Measurements from ENCODE around the gene ILK. TPM values are rescaled to one million over a fixed set of nuclear protein-coding genes. Genes with fewer than 3 reads are reported as not detected.

The ILK gene
- total and polyA plus RNA-seq, 10 of the 15 experiments (the other 5 are each of a cell fraction or from before 2014, with no cell fraction given): 51.8 to 163 (median 92.0) TPM

- Histone ChIP-seq H3K4me3 (no peak overlapping the region), H3K9ac (ENCODE audit: control insufficient read depth, insufficient read depth, low read length) (no peak overlapping the region), H3K36me3 (ENCODE audit: control insufficient read depth in 2 of 2, insufficient read depth in 2 of 2, low read length in 1 of 2) (no peaks in the 10 kb centered on the region), H3K4me1 (ENCODE audit: control insufficient read depth, insufficient read depth, low read length) (no peaks in the 10 kb centered on the region), H4K20me1 (ENCODE audit: control insufficient read depth, insufficient read depth) (no peaks in the 10 kb centered on the region), H3K4me2 (ENCODE audit: control insufficient read depth, insufficient read depth) (no peak overlapping the region), H3K27me3 (replicated peaks in 1 of 2; ENCODE audit: control insufficient read depth in 2 of 2, insufficient read depth in 2 of 2, low read length in 1 of 2) (no peaks in the 10 kb centered on the region), H3K27ac (ENCODE audit: control insufficient read depth, insufficient read depth) (no peak overlapping the region), H3K79me2 (ENCODE audit: control insufficient read depth, insufficient read depth, low read length) (no peaks in the 10 kb centered on the region), H2AFZ (ENCODE audit: control insufficient read depth, low read depth, low read length) (no peak overlapping the region), H3K9me3 (replicated peaks; ENCODE audit: control insufficient read depth, insufficient read depth, low read length) (no peaks in the 10 kb centered on the region)
- TF ChIP-seq NR2C2 (IDR thresholded peaks at IDR 0.05; ENCODE audit: borderline replicate concordance, control insufficient read depth, insufficient read length, low read depth) (no peak), PBX3 (IDR thresholded peaks at IDR 0.05; ENCODE audit: insufficient replicate concordance, low read depth, low read length) (no peak), MTA2 (IDR thresholded peaks at IDR 0.05; ENCODE audit: low read depth) (no peak), RFX5 (IDR thresholded peaks at IDR 0.05; ENCODE audit: low read depth, low read length) (no peak), SP1 (IDR thresholded peaks at IDR 0.05; ENCODE audit: low read depth, low read length) (no peak), PAX5 (IDR thresholded peaks at IDR 0.05; ENCODE audit: borderline replicate concordance, low read depth, low read length) (no peak), BMI1 (IDR thresholded peaks at IDR 0.05; ENCODE audit: borderline replicate concordance) (no peak), IKZF2 (IDR thresholded peaks at IDR 0.05) (no peak), NFXL1 (IDR thresholded peaks at IDR 0.05; ENCODE audit: borderline replicate concordance) (no peak), ZZZ3 (IDR thresholded peaks at IDR 0.05; ENCODE audit: control insufficient read depth, insufficient read length, low read depth) (no peak), RELA (IDR thresholded peaks at IDR 0.05; ENCODE audit: borderline replicate concordance, partially characterized antibody) (no peak), CREM (IDR thresholded peaks at IDR 0.05; ENCODE audit: low read depth) (no peak), KAT2A (conservative IDR thresholded peaks at IDR 0.05; ENCODE audit: control insufficient read depth, low read depth, low read length) (no peak), POU2F2 (IDR thresholded peaks at IDR 0.05; ENCODE audit: borderline replicate concordance, low read depth, low read length) (no peak), E4F1 (IDR thresholded peaks at IDR 0.05; ENCODE audit: borderline replicate concordance, partially characterized antibody) (no peak), TARDBP (IDR thresholded peaks at IDR 0.05; ENCODE audit: borderline replicate concordance) (no peak), NFYB (IDR thresholded peaks at IDR 0.05; ENCODE audit: insufficient read depth, low read depth, low read length) (no peak)
- no peak for DNase-seq (ENCODE audit: low read depth, low spot score)
- no TSS peak for BruUV-seq (replicated peaks)
- ATAC-seq: no peak
- WGBS (ENCODE audit: insufficient coverage, insufficient replicate concordance, low lambda C conversion rate, missing lambda C conversion rate): 86% methylated on average over 10 of the region's 10 CpGs
- ChIA-PET RAD21 (ENCODE audit: unreplicated experiment) (no interaction called here), CTCF (no interaction called here), SMC1A (ENCODE audit: uncharacterized antibody, unreplicated experiment) (no interaction called here), POLR2A (no interaction called here)
- intact Hi-C loops (cut with micrococcal nuclease; ENCODE audit: unreplicated experiment) (no loop called here), in situ Hi-C loops (cut with MboI) (no loop called here)
- no peak for FAIRE-seq
These were observed 39.9 kb upstream of the ILK start for GRCh38 chr11:6563667-6564066.

Measured in GM12878 (cell line).